Loucy (cell line): ENCODE results near the gene HIVEP2.

Experiments used
- EZH2phosphoT487 ChIP-seq: fragments of 200-600 bp; IDR thresholded peaks from 2 replicates; pipeline ENCODE4 v1.6.1; 2018; ENCODE audit warnings: antibody characterized with exemption, mild to moderate bottlenecking, moderate library complexity, borderline replicate concordance
- TF ChIP-seq, protein P1 (sequence below): fragments of 200-600 bp; sonication (generic); conservative IDR thresholded peaks from 2 replicates; pipeline ENCODE4 v1.5.1; 2014; ENCODE audit warnings: mild to moderate bottlenecking, antibody characterized with exemption, low read length

DNA sequence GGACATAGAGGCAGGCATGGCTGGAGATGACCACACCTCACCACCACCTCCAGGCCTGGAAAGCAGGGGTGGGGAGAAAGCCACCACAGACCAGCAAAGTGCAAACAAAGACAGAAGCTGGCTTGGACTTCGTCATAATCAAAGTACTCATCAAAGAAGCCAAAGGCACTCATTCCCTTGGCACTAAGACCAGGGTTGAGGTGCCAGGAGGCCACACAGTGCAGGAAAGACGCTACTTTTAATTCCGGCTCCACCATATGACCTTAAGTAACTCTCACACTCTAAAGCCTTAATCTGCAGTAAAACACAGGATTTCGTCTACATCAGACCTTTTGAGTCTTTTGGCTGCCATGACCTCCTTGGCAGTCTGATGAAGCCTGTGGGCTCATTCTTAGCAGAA, 123.1 kb downstream of the HIVEP2 start:
- TF ChIP-seq, protein P1, sequence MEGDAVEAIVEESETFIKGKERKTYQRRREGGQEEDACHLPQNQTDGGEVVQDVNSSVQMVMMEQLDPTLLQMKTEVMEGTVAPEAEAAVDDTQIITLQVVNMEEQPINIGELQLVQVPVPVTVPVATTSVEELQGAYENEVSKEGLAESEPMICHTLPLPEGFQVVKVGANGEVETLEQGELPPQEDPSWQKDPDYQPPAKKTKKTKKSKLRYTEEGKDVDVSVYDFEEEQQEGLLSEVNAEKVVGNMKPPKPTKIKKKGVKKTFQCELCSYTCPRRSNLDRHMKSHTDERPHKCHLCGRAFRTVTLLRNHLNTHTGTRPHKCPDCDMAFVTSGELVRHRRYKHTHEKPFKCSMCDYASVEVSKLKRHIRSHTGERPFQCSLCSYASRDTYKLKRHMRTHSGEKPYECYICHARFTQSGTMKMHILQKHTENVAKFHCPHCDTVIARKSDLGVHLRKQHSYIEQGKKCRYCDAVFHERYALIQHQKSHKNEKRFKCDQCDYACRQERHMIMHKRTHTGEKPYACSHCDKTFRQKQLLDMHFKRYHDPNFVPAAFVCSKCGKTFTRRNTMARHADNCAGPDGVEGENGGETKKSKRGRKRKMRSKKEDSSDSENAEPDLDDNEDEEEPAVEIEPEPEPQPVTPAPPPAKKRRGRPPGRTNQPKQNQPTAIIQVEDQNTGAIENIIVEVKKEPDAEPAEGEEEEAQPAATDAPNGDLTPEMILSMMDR, result no peak
- TF ChIP-seq EZH2phosphoT487, result no peak
